Naive thymus-derived CD4-positive, alpha-beta T cell (primary cell): ENCODE data around the gene ATOSB. TPM values are rescaled to one million over a fixed set of nuclear protein-coding genes. Genes with fewer than 3 reads are reported as not detected.

Source experiments
- ATAC-seq: fragments of 150-1000 bp; cut with Tn5 transposase; 2 replicates; pipeline ENCODE4 v1.10.0; 2021; ENCODE audit warnings: mild to moderate bottlenecking, moderate library complexity
- CTCF ChIA-PET: fragments of 350-600 bp; sonication (Branson Sonifier 250); formaldehyde crosslinking; loops from one replicate; lab custom pipeline; 2021; ENCODE audit warnings: antibody characterized with exemption; lab: Charles Lee
- POLR2A ChIA-PET: fragments of 350-600 bp; sonication (Branson Sonifier 250); formaldehyde crosslinking; loops from one replicate; lab custom pipeline; 2021; ENCODE audit warnings: antibody characterized with exemption, inconsistent platforms; lab: Charles Lee
- DNase-seq, 9 donors: peaks; one replicate each; pipeline versions ENCODE4 v3.0.0 to v3.0.0-alpha.2; 2020 to 2022; ENCODE audit warnings: mixed read lengths in 1 of 9
- H3K27ac ChIP-seq: one replicate; pipeline ENCODE4 v1.7.0; 2013; ENCODE audit warnings: mild to moderate bottlenecking, low read depth, low read length, moderate library complexity
- H3K27me3 ChIP-seq, 2 donors: one replicate each; pipeline ENCODE4 v1.7.0; 2013; ENCODE audit warnings: low read length in 2 of 2, mild to moderate bottlenecking in 2 of 2, moderate library complexity in 2 of 2; ENCODE audit not compliant: control insufficient read depth in 2 of 2, insufficient read depth in 2 of 2
- H3K36me3 ChIP-seq, 3 experiments: 1 replicate in 2 of 3; 2 replicates in 1 of 3; pipeline ENCODE4 v1.7.0; 2013; ENCODE audit warnings: low read length in 3 of 3, mild to moderate bottlenecking in 3 of 3, moderate library complexity in 1 of 3; ENCODE audit not compliant: insufficient read depth in 3 of 3, control insufficient read depth in 2 of 3
- H3K4me1 ChIP-seq, 2 donors: one replicate each; pipeline ENCODE4 v1.7.0; 2013; ENCODE audit warnings: low read length in 2 of 2, mild to moderate bottlenecking in 2 of 2, moderate library complexity in 1 of 2; ENCODE audit not compliant: control insufficient read depth in 2 of 2, insufficient read depth in 2 of 2
- H3K4me3 ChIP-seq: 2 replicates; pipeline ENCODE4 v1.7.0; 2013; ENCODE audit warnings: mild to moderate bottlenecking, low read length
- H3K9me3 ChIP-seq, 3 experiments: 1 replicate in 2 of 3; 2 replicates in 1 of 3; pipeline ENCODE4 v1.7.0; 2013; ENCODE audit warnings: low read length in 3 of 3; ENCODE audit not compliant: control insufficient read depth in 2 of 3
- H3K27ac Mint-ChIP-seq, 9 donors: one replicate each; pipeline ENCODE4 v1.8.0; 2020 to 2022; ENCODE audit warnings: mixed read lengths in 9 of 9, mild to moderate bottlenecking in 8 of 9, moderate library complexity in 5 of 9, inconsistent platforms in 2 of 9
- H3K27me3 Mint-ChIP-seq, 5 donors: one replicate each; pipeline ENCODE4 v1.8.0; 2021 to 2022; ENCODE audit warnings: mixed read lengths in 5 of 5, mild to moderate bottlenecking in 1 of 5
- H3K36me3 Mint-ChIP-seq, 5 donors: one replicate each; pipeline ENCODE4 v1.8.0; 2020 to 2022; ENCODE audit warnings: mixed read lengths in 5 of 5, mild to moderate bottlenecking in 3 of 5, inconsistent platforms in 1 of 5
- H3K4me1 Mint-ChIP-seq, 7 donors: one replicate each; pipeline ENCODE4 v1.8.0; 2020 to 2022; ENCODE audit warnings: mixed read lengths in 7 of 7, mild to moderate bottlenecking in 3 of 7, inconsistent platforms in 1 of 7
- H3K4me3 Mint-ChIP-seq, 10 donors: one replicate each; pipeline ENCODE4 v1.8.0; 2020 to 2022; ENCODE audit warnings: mild to moderate bottlenecking in 10 of 10, mixed read lengths in 10 of 10, moderate library complexity in 6 of 10, inconsistent platforms in 2 of 10
- H3K9me3 Mint-ChIP-seq, 11 donors: one replicate each; pipeline ENCODE4 v1.8.0; 2020 to 2022; ENCODE audit warnings: mixed read lengths in 11 of 11, mild to moderate bottlenecking in 4 of 11, inconsistent platforms in 1 of 11, moderate library complexity in 1 of 11
- intact Hi-C, 2 donors: fragments of 100-400 bp; cut with micrococcal nuclease; formaldehyde crosslinking; loops; one replicate each; pipeline ENCODE4 v1.15.1; 2023
- polyA plus RNA-seq, 2 donors: library from polyadenylated mRNA; unstranded; fragments of 300-500 nt; fragmentation: Illumina TruSeq; gene quantifications; one replicate each; pipeline ENCODE4 v1.2.3, GENCODE V29; 2021
- total RNA-seq, 6 experiments: library from RNA in 5 of 6; stranded (reverse) in 5 of 6; gene quantifications; 1 replicate in 5 of 6; 2 replicates in 1 of 6; pipeline ENCODE4 v1.2.3 and lab custom pipeline; 2021 to 2026

ATOSB gene
- total and polyA plus RNA-seq, 7 experiments from 2014 or later: 0.95 to 26.0 (median 6.1) TPM

GRCh38 chr9:35116539-35116897 lies 856 bp upstream of the ATOSB start:
- H3K4me3 ChIP-seq: peak overlapping the region; percentile 82
- intact Hi-C loops: loop anchor here (1.0 to 10.0 kb wide), 31 partner anchors 13 to 1952 kb away; partner anchors contain the start of genes CREB3 (in 2 of the 2), DNAJB5 (in 2 of the 2), PIGO (in 2 of the 2) and RNF38 (in 2 of the 2)
- H3K27me3 ChIP-seq: no peaks in the 10 kb centered on the region
- H3K4me3 Mint-ChIP-seq: peak overlapping the region; percentile 88 to 100 (median 93)
- H3K27me3 Mint-ChIP-seq: peaks cover 0 to 6% (median 0%) of the 10 kb centered on the region in 5 donors
- H3K9me3 Mint-ChIP-seq: no peaks in the 10 kb centered on the region
- peaks cover 30 to 37% of the 10 kb centered on the region in 2 donors for H3K4me1 ChIP-seq
- no peaks in the 10 kb centered on the region for H3K9me3 ChIP-seq
- H3K4me1 Mint-ChIP-seq: peaks cover 31 to 48% (median 46%) of the 10 kb centered on the region in 7 donors
- peaks cover 0 to 2% (median 0%) of the 10 kb centered on the region in 5 donors for H3K36me3 Mint-ChIP-seq
- peak overlapping the region; percentile 79 for H3K27ac ChIP-seq
- POLR2A ChIA-PET: interaction anchor here (1.0 to 4.6 kb wide), 4 partner anchors 13 to 135 kb away, joined by 3 to 32 read pairs (median 9); partner anchors contain the start of genes PIGO, STOML2 and VCP
- DNase-seq (no peak), ATAC-seq (no peak)
- no peaks in the 10 kb centered on the region for H3K36me3 ChIP-seq
- H3K27ac Mint-ChIP-seq: peak overlapping the region; percentile 89 to 98 (median 94)
- CTCF ChIA-PET: interaction anchor here (0.6 to 2.6 kb wide), 9 partner anchors 14 to 504 kb away, joined by 3 to 19 read pairs (median 5); partner anchors contain the start of gene STOML2

GRCh38 chr9:35114840-35115628 lies 628 bp downstream of the ATOSB start:
- H3K27me3 ChIP-seq: no peaks in the 10 kb centered on the region
- peak overlapping the region; percentile 82 for H3K4me3 ChIP-seq
- intact Hi-C loops: loop anchor here (2.0 to 10.0 kb wide), 15 partner anchors 300 to 1950 kb away; partner anchors contain the start of genes RNF38 (in 2 of the 2), B4GALT1 (in 1 of the 2), CCDC107 (in 1 of the 2) and CCL27 (in 1 of the 2)
- DNase-seq: peak in 4 of 9 donors; percentile 20 to 27 (median 23)
- POLR2A ChIA-PET: interaction anchor here (0.8 to 4.6 kb wide), 5 partner anchors 8 to 43 kb away, joined by 3 to 32 read pairs (median 11); partner anchors contain the start of genes FANCG, STOML2 and VCP
- Mint-ChIP-seq H3K4me1 (peaks cover 36 to 61% (median 58%) of the 10 kb centered on the region in 7 donors), H3K36me3 (peaks cover 0 to 2% (median 0%) of the 10 kb centered on the region in 5 donors), H3K4me3 (peak overlapping the region; percentile 88 to 100 (median 93)), H3K27me3 (peaks cover 0 to 4% (median 0%) of the 10 kb centered on the region in 5 donors), H3K9me3 (no peaks in the 10 kb centered on the region), H3K27ac (peak overlapping the region; percentile 89 to 98 (median 94))
- no peak for ATAC-seq
- peak overlapping the region; percentile 79 for H3K27ac ChIP-seq
- no peaks in the 10 kb centered on the region for H3K9me3 ChIP-seq
- no peaks in the 10 kb centered on the region for H3K36me3 ChIP-seq
- peaks cover 40 to 46% of the 10 kb centered on the region in 2 donors for H3K4me1 ChIP-seq
- CTCF ChIA-PET: interaction anchor here (0.6 to 2.9 kb wide), 8 partner anchors 9 to 734 kb away, joined by 3 to 14 read pairs (median 4); partner anchors contain the start of genes PIGO and STOML2

GRCh38 chr9:35114113-35114839 lies 1.4 kb downstream of the ATOSB start:
- CTCF ChIA-PET: interaction anchor here (0.6 to 2.9 kb wide), 6 partner anchors 11 to 733 kb away, joined by 3 to 14 read pairs (median 4); partner anchors contain the start of genes PIGO and STOML2
- Mint-ChIP-seq H3K27ac (peak overlapping the region; percentile 37 to 98 (median 92)), H3K4me3 (peak overlapping the region; percentile 88 to 100 (median 93)), H3K9me3 (no peaks in the 10 kb centered on the region), H3K27me3 (peaks cover 0 to 4% (median 0%) of the 10 kb centered on the region in 5 donors), H3K4me1 (peaks cover 36 to 69% (median 64%) of the 10 kb centered on the region in 7 donors), H3K36me3 (peaks cover 0 to 5% (median 0%) of the 10 kb centered on the region in 5 donors)
- Histone ChIP-seq H3K27ac (peak overlapping the region; percentile 79), H3K36me3 (no peaks in the 10 kb centered on the region), H3K4me3 (peak overlapping the region; percentile 82), H3K4me1 (peaks cover 40 to 46% of the 10 kb centered on the region in 2 donors), H3K27me3 (no peaks in the 10 kb centered on the region), H3K9me3 (no peaks in the 10 kb centered on the region)
- DNase-seq (peak; percentile 30 to 82 (median 54)), ATAC-seq (peak; percentile 31)
- intact Hi-C loops: loop anchor here (2.0 to 10.0 kb wide), 12 partner anchors 301 to 1949 kb away; partner anchors contain the start of genes B4GALT1 (in 1 of the 2), CCDC107 (in 1 of the 2), CCL27 (in 1 of the 2) and CLTA (in 1 of the 2)
- POLR2A ChIA-PET: interaction anchor here (1.8 to 4.6 kb wide), 2 partner anchors 11 to 42 kb away, joined by 11 to 32 read pairs; partner anchors contain the start of genes STOML2 and VCP

- CTCF ChIA-PET: interaction anchor here (1.1 to 1.6 kb wide), 4 partner anchors 10 to 127 kb away, joined by 3 to 5 read pairs (median 4); partner anchors contain the start of gene STOML2
- POLR2A ChIA-PET: interaction anchor here (0.6 to 4.6 kb wide), 7 partner anchors 9 to 816 kb away, joined by 3 to 32 read pairs (median 3); partner anchors contain the start of genes FANCG, PIGO and STOML2
- H3K27ac Mint-ChIP-seq: peak overlapping the region in 8 of 9 donors; percentile 76 to 94 (median 86)
- DNase-seq (no peak), ATAC-seq (no peak)
- H3K36me3 Mint-ChIP-seq: peaks cover 0 to 8% (median 0%) of the 10 kb centered on the region in 5 donors
- intact Hi-C loops: loop anchor here (5.0 to 10.0 kb wide), 11 partner anchors 302 to 1948 kb away; partner anchors contain the start of genes B4GALT1 (in 1 of the 2), CCDC107 (in 1 of the 2), CCL27 (in 1 of the 2) and CLTA (in 1 of the 2)
- Histone ChIP-seq H3K27me3 (no peaks in the 10 kb centered on the region), H3K36me3 (peaks cover 0 to 9% (median 0%) of the 10 kb centered on the region in 3 experiments), H3K9me3 (no peaks in the 10 kb centered on the region), H3K4me3 (no peak overlapping the region), H3K27ac (peak overlapping the region; percentile 56), H3K4me1 (peaks cover 40 to 46% of the 10 kb centered on the region in 2 donors)
- H3K4me3 Mint-ChIP-seq: peak overlapping the region; percentile 55 to 87 (median 80)
- peaks cover 36 to 69% (median 64%) of the 10 kb centered on the region in 7 donors for H3K4me1 Mint-ChIP-seq
- H3K27me3 Mint-ChIP-seq: no peaks in the 10 kb centered on the region
- H3K9me3 Mint-ChIP-seq: no peaks in the 10 kb centered on the region
Measured at GRCh38 chr9:35112257-35113020, 3.2 kb downstream of the ATOSB start.
